Measurements from ENCODE around the gene CHMP4A. TPM values are rescaled to one million over a fixed set of nuclear protein-coding genes. Genes with fewer than 3 reads are reported as not detected.

The CHMP4A gene
- total RNA-seq, 1 donor from 2014 or later = 32.4 TPM

DNA sequence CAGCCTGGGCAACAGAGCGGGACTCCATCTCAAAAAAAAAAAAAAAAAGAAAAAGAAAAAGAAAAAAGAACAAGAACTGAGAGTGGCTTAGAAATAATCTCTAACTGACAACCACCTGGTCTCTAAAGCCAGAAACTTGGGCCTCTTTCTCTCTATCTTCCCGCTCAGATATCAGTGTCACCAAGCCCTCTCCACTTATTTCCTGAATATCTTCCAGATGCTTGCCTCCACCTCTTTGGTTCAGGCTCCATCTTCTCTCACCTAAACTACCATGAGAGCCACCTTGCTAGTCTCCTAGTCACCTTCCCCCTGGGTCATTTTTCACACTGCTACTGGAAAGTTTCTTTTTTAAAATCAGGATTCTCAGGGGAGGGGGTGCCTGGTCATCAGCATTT is 16.2 kb downstream of the CHMP4A start:
- peak overlapping the region; percentile 96 for H3K4me3 Mint-ChIP-seq (ENCODE audit: unreplicated experiment)
- DNase-seq = no peak
- no peak overlapping the region for H3K27ac Mint-ChIP-seq (ENCODE audit: unreplicated experiment)
- H3K36me3 Mint-ChIP-seq (ENCODE audit: unreplicated experiment) = no peaks in the 10 kb centered on the region
- peaks cover 6% of the 10 kb centered on the region for H3K9me3 Mint-ChIP-seq (ENCODE audit: unreplicated experiment)
- peaks cover 11% of the 10 kb centered on the region for H3K27me3 Mint-ChIP-seq (ENCODE audit: unreplicated experiment)
- TF ChIP-seq, protein P1, sequence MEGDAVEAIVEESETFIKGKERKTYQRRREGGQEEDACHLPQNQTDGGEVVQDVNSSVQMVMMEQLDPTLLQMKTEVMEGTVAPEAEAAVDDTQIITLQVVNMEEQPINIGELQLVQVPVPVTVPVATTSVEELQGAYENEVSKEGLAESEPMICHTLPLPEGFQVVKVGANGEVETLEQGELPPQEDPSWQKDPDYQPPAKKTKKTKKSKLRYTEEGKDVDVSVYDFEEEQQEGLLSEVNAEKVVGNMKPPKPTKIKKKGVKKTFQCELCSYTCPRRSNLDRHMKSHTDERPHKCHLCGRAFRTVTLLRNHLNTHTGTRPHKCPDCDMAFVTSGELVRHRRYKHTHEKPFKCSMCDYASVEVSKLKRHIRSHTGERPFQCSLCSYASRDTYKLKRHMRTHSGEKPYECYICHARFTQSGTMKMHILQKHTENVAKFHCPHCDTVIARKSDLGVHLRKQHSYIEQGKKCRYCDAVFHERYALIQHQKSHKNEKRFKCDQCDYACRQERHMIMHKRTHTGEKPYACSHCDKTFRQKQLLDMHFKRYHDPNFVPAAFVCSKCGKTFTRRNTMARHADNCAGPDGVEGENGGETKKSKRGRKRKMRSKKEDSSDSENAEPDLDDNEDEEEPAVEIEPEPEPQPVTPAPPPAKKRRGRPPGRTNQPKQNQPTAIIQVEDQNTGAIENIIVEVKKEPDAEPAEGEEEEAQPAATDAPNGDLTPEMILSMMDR (IDR thresholded peaks at IDR 0.05; ENCODE audit: partially characterized antibody, unreplicated experiment) = no peak
- peaks cover 6% of the 10 kb centered on the region for H3K4me1 Mint-ChIP-seq (ENCODE audit: low read depth, unreplicated experiment)

DNA sequence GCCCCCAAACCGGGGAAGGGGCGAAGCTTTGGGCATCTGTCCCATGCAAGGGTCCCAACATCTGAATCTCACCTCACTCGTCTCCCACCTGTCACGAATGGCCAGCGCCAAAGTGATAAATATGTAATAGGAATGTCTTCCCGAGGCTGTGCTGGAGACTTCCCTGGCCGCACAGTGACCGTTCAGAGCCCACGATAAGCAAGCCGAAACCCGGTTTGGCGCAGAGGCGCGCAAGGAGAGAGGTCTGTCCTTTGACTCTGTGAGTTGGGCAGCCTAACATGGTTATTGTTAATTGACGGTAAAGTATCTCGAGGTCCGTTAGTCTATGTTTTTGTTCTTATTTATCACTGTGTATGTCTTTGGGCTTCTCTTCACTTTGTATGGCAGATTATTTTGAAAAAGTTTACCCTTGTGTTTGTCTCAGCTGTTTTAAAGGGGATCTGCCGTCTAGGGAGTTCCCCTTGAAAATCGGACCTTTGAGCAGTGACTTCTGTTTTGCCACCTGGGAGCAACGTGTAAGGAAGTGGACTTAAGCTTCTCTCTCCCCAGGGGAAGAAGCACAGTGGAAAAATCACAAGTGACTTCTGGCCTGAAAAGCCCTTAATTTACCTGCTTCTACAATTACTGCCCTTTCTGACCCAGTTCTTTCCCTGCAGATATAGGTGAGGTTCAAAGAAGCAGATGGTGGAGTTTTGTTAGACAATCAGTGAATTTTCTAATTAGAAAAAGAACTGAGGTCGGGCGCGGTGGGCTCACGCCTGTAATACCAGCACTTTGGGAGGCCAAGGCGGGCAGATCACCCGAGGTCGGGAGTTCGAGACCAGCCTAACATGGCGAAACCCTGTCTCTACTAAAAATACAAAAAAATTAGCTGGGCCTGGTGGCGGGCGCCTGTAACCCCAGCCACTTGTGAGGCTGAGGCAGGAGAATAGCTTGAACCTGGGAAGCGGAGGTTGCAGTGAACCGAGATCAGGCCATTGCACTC is 16.9 kb downstream of the CHMP4A start:
- Mint-ChIP-seq H3K27me3 (ENCODE audit: unreplicated experiment) (peaks cover 11% of the 10 kb centered on the region), H3K36me3 (ENCODE audit: unreplicated experiment) (no peaks in the 10 kb centered on the region), H3K4me3 (ENCODE audit: unreplicated experiment) (peak overlapping the region; percentile 96), H3K9me3 (ENCODE audit: unreplicated experiment) (peaks cover 6% of the 10 kb centered on the region), H3K4me1 (ENCODE audit: low read depth, unreplicated experiment) (peaks cover 6% of the 10 kb centered on the region), H3K27ac (ENCODE audit: unreplicated experiment) (peak overlapping the region; percentile 96)
- DNase-seq = no peak
- TF ChIP-seq, protein P1 (IDR thresholded peaks at IDR 0.05; ENCODE audit: partially characterized antibody, unreplicated experiment) = no peak

DNA sequence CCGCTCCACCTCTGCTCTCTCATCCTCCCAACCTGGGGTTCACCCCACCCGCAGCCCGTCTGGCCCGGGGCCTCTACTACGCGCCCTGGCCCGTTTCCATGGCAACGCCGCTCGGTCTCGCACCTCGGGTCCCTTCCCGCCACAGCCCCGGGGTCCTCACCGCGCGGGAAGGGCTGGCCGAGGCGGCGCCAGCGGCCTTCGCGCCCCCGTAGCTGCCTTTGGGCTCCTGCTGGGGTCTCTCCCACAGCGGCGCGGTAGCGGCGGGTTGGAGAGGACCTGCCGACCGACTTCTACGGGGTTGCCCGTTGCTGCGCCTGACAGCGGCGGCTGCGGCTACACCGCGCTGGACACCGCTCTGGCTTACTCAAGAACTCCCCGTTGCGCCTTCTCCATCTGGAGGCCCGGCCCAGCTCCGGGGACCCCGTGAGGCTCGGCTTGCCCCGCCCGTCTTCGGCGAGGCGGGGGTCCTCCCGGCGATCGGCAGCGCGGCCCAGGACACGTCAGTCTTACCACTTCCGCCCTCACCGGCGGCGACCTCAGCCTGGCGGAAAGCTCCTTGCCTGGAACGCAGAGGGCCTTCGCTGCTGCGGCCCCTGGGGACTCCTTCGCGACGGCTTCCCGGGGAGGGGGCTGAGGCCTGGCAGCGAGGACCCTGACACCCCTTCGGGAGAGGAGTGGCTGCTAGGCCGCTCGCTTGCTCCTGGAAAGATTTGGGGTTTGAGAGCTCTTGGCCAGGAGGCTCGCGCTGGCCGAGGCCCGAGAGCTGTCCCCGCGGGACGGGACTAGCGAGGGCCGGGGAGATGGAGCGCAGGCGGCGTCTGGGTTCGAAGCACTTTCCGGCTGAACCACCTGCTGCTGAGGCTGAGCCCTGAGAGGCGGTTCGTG is 17.9 kb downstream of the CHMP4A start, which contains the start of gene TM9SF1:
Gene TM9SF1, minus strand, starts transcription at position 256 of the 885 bp plus-strand sequence. CDS start 422 bp downstream, outside the sequence.
- H3K27ac Mint-ChIP-seq (ENCODE audit: unreplicated experiment) = peak within 1 kb of the TSS; percentile 96
- peaks cover 6% of the 10 kb centered on the region for H3K4me1 Mint-ChIP-seq (ENCODE audit: low read depth, unreplicated experiment)
- H3K9me3 Mint-ChIP-seq (ENCODE audit: unreplicated experiment) = peaks cover 6% of the 10 kb centered on the region
- TF ChIP-seq, protein P1 (IDR thresholded peaks at IDR 0.05; ENCODE audit: partially characterized antibody, unreplicated experiment) = no peak
- peaks cover 11% of the 10 kb centered on the region for H3K27me3 Mint-ChIP-seq (ENCODE audit: unreplicated experiment)
- no peaks in the 10 kb centered on the region for H3K36me3 Mint-ChIP-seq (ENCODE audit: unreplicated experiment)
- DNase-seq = peak; percentile 91
- H3K4me3 Mint-ChIP-seq (ENCODE audit: unreplicated experiment) = peak within 1 kb of the TSS; percentile 96

DNA sequence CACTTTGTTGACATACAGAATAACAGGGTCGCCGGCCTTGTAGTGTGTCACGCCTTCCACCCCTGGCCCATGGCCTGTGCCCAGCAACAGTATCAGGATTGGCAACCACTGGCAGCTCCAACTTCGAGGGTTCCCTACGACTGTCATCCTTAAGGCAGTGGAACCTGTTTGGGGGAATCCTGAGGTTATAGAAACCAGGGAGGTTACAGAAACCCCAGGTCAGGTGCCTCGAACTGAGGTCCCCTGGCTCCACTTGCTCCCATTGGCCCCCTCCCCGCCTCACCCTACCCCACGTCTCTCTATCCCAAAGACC is 18.5 kb downstream of the CHMP4A start:
- TF ChIP-seq, protein P1 (IDR thresholded peaks at IDR 0.05; ENCODE audit: partially characterized antibody, unreplicated experiment) = no peak
- H3K36me3 Mint-ChIP-seq (ENCODE audit: unreplicated experiment) = no peaks in the 10 kb centered on the region
- H3K9me3 Mint-ChIP-seq (ENCODE audit: unreplicated experiment) = peaks cover 6% of the 10 kb centered on the region
- peak overlapping the region; percentile 89 for H3K4me3 Mint-ChIP-seq (ENCODE audit: unreplicated experiment)
- DNase-seq = no peak
- H3K27me3 Mint-ChIP-seq (ENCODE audit: unreplicated experiment) = peaks cover 11% of the 10 kb centered on the region
- peak overlapping the region; percentile 59 for H3K27ac Mint-ChIP-seq (ENCODE audit: unreplicated experiment)
- peaks cover 6% of the 10 kb centered on the region for H3K4me1 Mint-ChIP-seq (ENCODE audit: low read depth, unreplicated experiment)

Measured in glutamatergic neuron (in vitro differentiated cells).